Measurements from ENCODE around the gene ATXN10. TPM values are rescaled to one million over a fixed set of nuclear protein-coding genes. Genes with fewer than 3 reads are reported as not detected.

The ATXN10 gene
- total and polyA plus RNA-seq, 2 of the 8 experiments (the other 6 are each of a cell fraction or from before 2014, with no cell fraction given): 134 to 210 TPM

GRCh38 chr22:45774001-45774670 lies 102.5 kb downstream of the ATXN10 start (continued):
- TF ChIP-seq RXRA (IDR thresholded peaks at IDR 0.05; ENCODE audit: insufficient read depth, low read depth, low read length): no peak
- TF ChIP-seq CBX5 (IDR thresholded peaks at IDR 0.05; ENCODE audit: low read depth, low read length): no peak

Measured in H1 (cell line).